ENCODE data around the gene CCDC197. TPM values are rescaled to one million over a fixed set of nuclear protein-coding genes. Genes with fewer than 3 reads are reported as not detected.

Gene CCDC197
- total RNA-seq, 2 experiments from 2014 or later: not detected

GRCh38 chr14:93980456-93981201, 16.5 kb upstream of the CCDC197 start:
- Histone ChIP-seq H3K36me3 (ENCODE audit: insufficient read depth, low read length) (no peaks in the 10 kb centered on the region), H3K4me3 (ENCODE audit: low read length) (no peak overlapping the region), H3K9me3 (ENCODE audit: control insufficient read depth in 1 of 2, insufficient read depth in 1 of 2, low read length in 2 of 2) (peaks cover 12 to 15% of the 10 kb centered on the region in 2 experiments), H3K27me3 (ENCODE audit: control insufficient read depth in 1 of 2, insufficient read depth in 2 of 2, low read length in 2 of 2) (no peaks in the 10 kb centered on the region), H3K27ac (ENCODE audit: low read depth in 1 of 2, low read length in 2 of 2) (no peak overlapping the region), H3K4me1 (ENCODE audit: insufficient read depth, low read length) (peaks cover 63% of the 10 kb centered on the region)
- Mint-ChIP-seq H3K4me1 (ENCODE audit: low read depth) (peaks cover 56% of the 10 kb centered on the region), H3K4me3 (no peak overlapping the region), H3K27me3 (no peaks in the 10 kb centered on the region), H3K9me3 (peaks cover 7% of the 10 kb centered on the region), H3K27ac (no peak overlapping the region), H3K36me3 (ENCODE audit: low read depth) (peaks cover 9% of the 10 kb centered on the region)
- DNase-seq: no peak
- no peak for TF ChIP-seq CTCF (IDR thresholded peaks at IDR 0.05)
- ATAC-seq (ENCODE audit: poor library complexity): no peak
- ChIA-PET CTCF (no interaction called here), POLR2A (interaction anchor here (3.3 kb wide), 1 partner anchor 41 kb away, joined by 11 read pairs; no protein-coding TSS in a partner anchor)
- intact Hi-C loops (cut with DNase I, micrococcal nuclease): no loop called here

GRCh38 chr14:93981316-93982229, 15.5 kb upstream of the CCDC197 start:
- POLR2A ChIA-PET: interaction anchor here (3.3 kb wide), 1 partner anchor 42 kb away, joined by 11 read pairs; no protein-coding TSS in a partner anchor
- intact Hi-C loops (cut with DNase I, micrococcal nuclease): no loop called here
- H3K27ac ChIP-seq (ENCODE audit: low read depth in 1 of 2, low read length in 2 of 2): no peak overlapping the region

More at GRCh38 chr14:93981316-93982229, 15.5 kb upstream of the CCDC197 start:
- H3K36me3 ChIP-seq (ENCODE audit: insufficient read depth, low read length): no peaks in the 10 kb centered on the region
- Mint-ChIP-seq H3K27ac (no peak overlapping the region), H3K36me3 (ENCODE audit: low read depth) (peaks cover 8% of the 10 kb centered on the region), H3K9me3 (peaks cover 6% of the 10 kb centered on the region), H3K27me3 (no peaks in the 10 kb centered on the region), H3K4me3 (no peak overlapping the region), H3K4me1 (ENCODE audit: low read depth) (peaks cover 47% of the 10 kb centered on the region)
- H3K27me3 ChIP-seq (ENCODE audit: control insufficient read depth in 1 of 2, insufficient read depth in 2 of 2, low read length in 2 of 2): no peaks in the 10 kb centered on the region
- H3K9me3 ChIP-seq (ENCODE audit: control insufficient read depth in 1 of 2, insufficient read depth in 1 of 2, low read length in 2 of 2): peaks cover 12 to 15% of the 10 kb centered on the region in 2 experiments
- CTCF ChIA-PET: interaction anchor here (0.9 kb wide), 1 partner anchor 42 kb away, joined by 3 read pairs; no protein-coding TSS in a partner anchor
- H3K4me3 ChIP-seq (ENCODE audit: low read length): no peak overlapping the region
- ATAC-seq (ENCODE audit: poor library complexity) (no peak), DNase-seq (no peak)
- H3K4me1 ChIP-seq (ENCODE audit: insufficient read depth, low read length): peaks cover 54% of the 10 kb centered on the region
- TF ChIP-seq CTCF (IDR thresholded peaks at IDR 0.05): no peak

All from CD4-positive, alpha-beta T cell (primary cell).